Stimulated activated effector memory CD8-positive, alpha-beta T cell treated with anti-CD3 and anti-CD28 coated beads, Interleukin-12 subunit alpha, Interleukin-12 subunit beta, amount 100 ng/mL, for 72 hours (primary cell): ENCODE measurements around the gene MTCL3.

ENCODE experiments used
- ATAC-seq: fragments of 150-1000 bp; cut with Tn5 transposase; 2 replicates; pipeline ENCODE4 v1.10.0; 2021
- DNase-seq, 2 donors: peaks; one replicate each; pipeline ENCODE4 v3.0.0; 2021 to 2022; ENCODE audit warnings: low spot score in 2 of 2
- H3K27ac Mint-ChIP-seq: one replicate; pipeline ENCODE4 v1.8.0; 2022; ENCODE audit warnings: mild to moderate bottlenecking, mixed read lengths
- H3K36me3 Mint-ChIP-seq: one replicate; pipeline ENCODE4 v1.8.0; 2022; ENCODE audit warnings: mild to moderate bottlenecking, mixed read lengths
- H3K4me1 Mint-ChIP-seq: one replicate; pipeline ENCODE4 v1.8.0; 2022; ENCODE audit warnings: mixed read lengths
- H3K4me3 Mint-ChIP-seq: one replicate; pipeline ENCODE4 v1.8.0; 2022; ENCODE audit warnings: mild to moderate bottlenecking, mixed read lengths
- H3K9me3 Mint-ChIP-seq: one replicate; pipeline ENCODE4 v1.8.0; 2022; ENCODE audit warnings: mixed read lengths

Gene MTCL3

GRCh38 chr6:127494240-127494767 is 24.8 kb downstream of the MTCL3 start:
- no peak for DNase-seq
- H3K4me3 Mint-ChIP-seq: no peak overlapping the region
- no peaks in the 10 kb centered on the region for H3K4me1 Mint-ChIP-seq
- H3K36me3 Mint-ChIP-seq: peaks cover 8% of the 10 kb centered on the region
- no peaks in the 10 kb centered on the region for H3K9me3 Mint-ChIP-seq
- no peak overlapping the region for H3K27ac Mint-ChIP-seq
- no peak for ATAC-seq

GRCh38 chr6:127489248-127489647 is 29.9 kb downstream of the MTCL3 start:
- no peak for ATAC-seq
- peaks cover 16% of the 10 kb centered on the region for H3K36me3 Mint-ChIP-seq
- no peak overlapping the region for H3K4me3 Mint-ChIP-seq
- no peak for DNase-seq
- H3K27ac Mint-ChIP-seq: no peak overlapping the region
- peaks cover 3% of the 10 kb centered on the region for H3K9me3 Mint-ChIP-seq
- peaks cover 23% of the 10 kb centered on the region for H3K4me1 Mint-ChIP-seq

- peaks cover 25% of the 10 kb centered on the region for H3K36me3 Mint-ChIP-seq
- H3K4me3 Mint-ChIP-seq: no peak overlapping the region
- no peak for ATAC-seq
- H3K27ac Mint-ChIP-seq: no peak overlapping the region
- no peak for DNase-seq
- peaks cover 3% of the 10 kb centered on the region for H3K9me3 Mint-ChIP-seq
- H3K4me1 Mint-ChIP-seq: peaks cover 40% of the 10 kb centered on the region
Measured at GRCh38 chr6:127486934-127487333, 32.2 kb downstream of the MTCL3 start.

GRCh38 chr6:127484212-127484863 is 34.8 kb downstream of the MTCL3 start:
- peaks cover 34% of the 10 kb centered on the region for H3K36me3 Mint-ChIP-seq
- H3K9me3 Mint-ChIP-seq: peaks cover 3% of the 10 kb centered on the region

GRCh38 chr6:127483399-127484055 is 35.6 kb downstream of the MTCL3 start:
- Mint-ChIP-seq H3K27ac (peak overlapping the region; percentile 82), H3K36me3 (peaks cover 42% of the 10 kb centered on the region), H3K4me3 (peak overlapping the region; percentile 61), H3K9me3 (peaks cover 3% of the 10 kb centered on the region), H3K4me1 (peaks cover 40% of the 10 kb centered on the region)
- no peak for DNase-seq
- no peak for ATAC-seq

More at GRCh38 chr6:127484212-127484863, 34.8 kb downstream of the MTCL3 start:
- Mint-ChIP-seq H3K4me1 (peaks cover 40% of the 10 kb centered on the region), H3K4me3 (peak overlapping the region; percentile 61), H3K27ac (peak overlapping the region; percentile 82)
- ATAC-seq (peak; percentile 95), DNase-seq (no peak)

- ATAC-seq: no peak
- no peak for DNase-seq
- peaks cover 52% of the 10 kb centered on the region for H3K36me3 Mint-ChIP-seq
Measured at GRCh38 chr6:127482325-127482724, 36.8 kb downstream of the MTCL3 start.

GRCh38 chr6:127481628-127482027 is 37.5 kb downstream of the MTCL3 start:
- no peak for ATAC-seq
- no peak overlapping the region for H3K4me3 Mint-ChIP-seq
- H3K4me1 Mint-ChIP-seq: peaks cover 34% of the 10 kb centered on the region
- H3K9me3 Mint-ChIP-seq: peaks cover 3% of the 10 kb centered on the region
- peaks cover 52% of the 10 kb centered on the region for H3K36me3 Mint-ChIP-seq
- DNase-seq: no peak
- no peak overlapping the region for H3K27ac Mint-ChIP-seq

More at GRCh38 chr6:127482325-127482724, 36.8 kb downstream of the MTCL3 start:
- H3K27ac Mint-ChIP-seq: no peak overlapping the region
- H3K4me3 Mint-ChIP-seq: no peak overlapping the region
- H3K4me1 Mint-ChIP-seq: peaks cover 34% of the 10 kb centered on the region
- H3K9me3 Mint-ChIP-seq: peaks cover 3% of the 10 kb centered on the region

GRCh38 chr6:127481111-127481510 is 38.0 kb downstream of the MTCL3 start:
- ATAC-seq (no peak), DNase-seq (no peak)
- peaks cover 3% of the 10 kb centered on the region for H3K9me3 Mint-ChIP-seq
- H3K27ac Mint-ChIP-seq: no peak overlapping the region
- peaks cover 56% of the 10 kb centered on the region for H3K36me3 Mint-ChIP-seq
- no peak overlapping the region for H3K4me3 Mint-ChIP-seq
- peaks cover 34% of the 10 kb centered on the region for H3K4me1 Mint-ChIP-seq

GRCh38 chr6:127477658-127478057 is 41.5 kb downstream of the MTCL3 start:
- ATAC-seq (no peak), DNase-seq (no peak)
- no peak overlapping the region for H3K27ac Mint-ChIP-seq
- H3K9me3 Mint-ChIP-seq: no peaks in the 10 kb centered on the region
- H3K36me3 Mint-ChIP-seq: peaks cover 63% of the 10 kb centered on the region
- no peak overlapping the region for H3K4me3 Mint-ChIP-seq
- peaks cover 7% of the 10 kb centered on the region for H3K4me1 Mint-ChIP-seq

GRCh38 chr6:127475823-127476176 is 43.3 kb downstream of the MTCL3 start:
- H3K4me3 Mint-ChIP-seq: no peak overlapping the region

GRCh38 chr6:127475135-127475822 is 43.9 kb downstream of the MTCL3 start:
- Mint-ChIP-seq H3K36me3 (peaks cover 57% of the 10 kb centered on the region), H3K4me3 (no peak overlapping the region), H3K27ac (no peak overlapping the region), H3K9me3 (no peaks in the 10 kb centered on the region), H3K4me1 (no peaks in the 10 kb centered on the region)
- no peak for ATAC-seq
- DNase-seq: no peak

More at GRCh38 chr6:127475823-127476176, 43.3 kb downstream of the MTCL3 start:
- ATAC-seq: no peak
- DNase-seq: no peak
- no peaks in the 10 kb centered on the region for H3K4me1 Mint-ChIP-seq
- H3K9me3 Mint-ChIP-seq: no peaks in the 10 kb centered on the region
- no peak overlapping the region for H3K27ac Mint-ChIP-seq
- H3K36me3 Mint-ChIP-seq: peaks cover 62% of the 10 kb centered on the region

- Mint-ChIP-seq H3K4me1 (no peaks in the 10 kb centered on the region), H3K4me3 (no peak overlapping the region), H3K9me3 (no peaks in the 10 kb centered on the region), H3K36me3 (peaks cover 36% of the 10 kb centered on the region), H3K27ac (no peak overlapping the region)
- ATAC-seq (no peak), DNase-seq (no peak)
Measured at GRCh38 chr6:127471379-127472255, 47.5 kb downstream of the MTCL3 start.

GRCh38 chr6:127468936-127469335 is 50.2 kb downstream of the MTCL3 start:
- no peak for ATAC-seq
- no peaks in the 10 kb centered on the region for H3K9me3 Mint-ChIP-seq
- no peaks in the 10 kb centered on the region for H3K4me1 Mint-ChIP-seq
- peaks cover 19% of the 10 kb centered on the region for H3K36me3 Mint-ChIP-seq
- H3K4me3 Mint-ChIP-seq: no peak overlapping the region
- DNase-seq: no peak
- H3K27ac Mint-ChIP-seq: no peak overlapping the region

- ATAC-seq (no peak), DNase-seq (no peak)
- H3K27ac Mint-ChIP-seq: no peak overlapping the region
- no peaks in the 10 kb centered on the region for H3K4me1 Mint-ChIP-seq
- H3K4me3 Mint-ChIP-seq: no peak overlapping the region
- no peaks in the 10 kb centered on the region for H3K9me3 Mint-ChIP-seq
- no peaks in the 10 kb centered on the region for H3K36me3 Mint-ChIP-seq
Measured at GRCh38 chr6:127466416-127466815, 52.7 kb downstream of the MTCL3 start.
